Measurements from ENCODE around the gene GSTA1.
"Not testable (repeated sequence)": the region's sequence is repeated elsewhere in the genome, so short reads cannot be mapped to it uniquely, and the experiment has no call there.

The GSTA1 gene

DNA sequence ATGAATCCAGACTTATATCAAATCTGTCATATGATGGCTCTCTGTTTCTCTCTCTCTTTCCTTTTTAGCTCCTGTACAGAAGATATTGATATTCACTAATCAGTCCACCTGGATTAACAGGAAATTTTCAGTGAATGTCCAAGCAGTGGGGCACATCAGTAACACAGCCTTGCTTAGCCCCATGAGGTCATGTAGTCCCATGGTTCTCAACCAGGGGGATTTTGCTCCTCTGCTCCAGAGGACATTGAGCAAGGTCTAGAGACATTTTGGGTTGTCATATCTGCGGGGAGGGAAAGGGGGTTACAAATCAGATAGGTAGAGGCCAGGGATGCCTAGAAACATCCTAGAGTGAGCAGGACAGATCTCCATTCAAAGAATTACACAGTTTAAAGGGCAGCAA, 810 bp downstream of the GSTA1 start:
- no peak for DNase-seq

DNA sequence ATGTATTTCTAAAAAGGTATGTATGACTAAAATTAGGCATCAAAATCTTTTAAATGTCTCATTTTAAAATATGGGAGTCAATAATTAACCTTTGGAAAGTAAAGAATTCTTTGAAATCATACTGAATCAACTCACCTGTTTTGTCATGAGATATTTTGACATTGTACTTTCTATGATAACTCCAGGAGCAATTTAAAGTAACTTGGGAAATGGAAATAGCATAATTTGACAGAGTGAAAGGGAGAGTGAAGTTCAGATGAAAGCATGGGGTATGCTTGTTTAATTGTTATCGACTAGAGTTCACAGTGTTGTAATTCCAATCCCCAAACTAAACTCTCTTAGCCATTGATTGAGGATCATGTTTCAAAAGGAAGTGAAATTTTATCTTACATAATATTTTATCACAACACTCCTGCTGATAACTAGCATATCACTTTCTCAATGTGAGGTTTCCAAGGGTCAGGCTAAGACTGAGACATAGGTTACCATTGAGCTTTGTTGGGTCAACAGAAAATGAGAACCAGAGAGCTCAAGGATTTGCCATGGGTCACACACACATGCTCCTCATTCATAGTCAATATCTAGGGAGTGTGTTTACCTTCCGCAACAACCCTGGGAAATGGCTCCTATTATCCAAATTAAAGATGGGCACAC, 2.3 kb downstream of the GSTA1 start:
- DNase-seq = no peak

DNA sequence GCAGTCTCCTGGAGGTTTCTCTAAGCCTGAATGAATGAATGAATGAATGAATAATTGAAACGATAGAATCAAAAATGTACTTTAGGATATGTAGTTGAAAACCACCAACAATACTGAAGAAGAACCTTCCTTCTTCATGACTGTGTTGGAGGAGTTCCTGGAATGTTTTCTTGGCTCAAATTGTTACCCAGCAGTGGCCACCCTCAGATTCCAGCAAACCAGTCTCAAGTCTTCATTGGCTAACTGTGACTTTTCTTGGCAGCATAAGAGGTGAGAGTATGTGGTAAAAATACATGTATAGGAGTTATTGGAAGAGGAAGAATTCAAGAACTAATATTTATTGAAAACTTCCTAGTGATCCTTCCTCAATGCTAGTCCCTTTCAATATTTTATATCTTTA, 4.3 kb downstream of the GSTA1 start:
- not testable (repeated sequence) for DNase-seq

DNA sequence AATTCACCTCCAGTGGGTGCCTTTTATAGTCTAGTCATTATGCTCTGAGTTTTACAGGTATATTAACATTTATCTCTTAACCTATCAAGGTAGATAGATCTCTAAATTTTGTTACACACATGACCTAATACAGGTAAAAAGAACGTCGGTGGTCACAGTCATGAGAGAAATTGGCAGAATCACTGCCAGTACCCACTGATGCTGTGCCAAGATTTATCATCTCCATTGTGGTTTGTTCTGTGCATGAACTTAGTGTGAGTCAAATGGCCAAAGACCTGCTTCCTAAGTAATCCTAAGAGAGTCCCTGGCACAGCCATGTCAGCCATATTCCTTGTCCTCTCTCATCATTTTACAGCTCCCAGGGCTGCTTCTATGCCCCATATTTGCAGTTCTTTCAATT, 9.2 kb downstream of the GSTA1 start:
- not testable (repeated sequence) for DNase-seq

DNA sequence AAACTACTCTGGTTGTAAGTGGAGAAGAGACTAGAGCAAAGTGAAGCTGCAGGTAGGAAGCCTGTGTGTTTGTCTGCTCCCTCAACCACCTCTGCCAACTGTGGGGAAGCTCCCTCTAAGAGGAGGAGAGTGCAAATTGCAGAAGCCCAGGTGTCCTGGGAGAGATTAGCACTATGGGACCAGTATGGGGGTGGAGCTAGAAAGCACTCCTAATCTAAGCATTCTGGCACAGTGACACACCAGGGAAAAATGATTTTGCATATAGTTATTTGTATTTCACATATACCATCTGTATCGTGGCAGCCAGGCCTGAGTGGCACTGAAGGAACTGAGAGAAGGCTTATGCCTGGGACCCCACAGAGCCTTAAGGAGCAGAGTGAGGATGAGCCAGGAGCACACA, 12.8 kb downstream of the GSTA1 start:
- DNase-seq = no peak

DNA sequence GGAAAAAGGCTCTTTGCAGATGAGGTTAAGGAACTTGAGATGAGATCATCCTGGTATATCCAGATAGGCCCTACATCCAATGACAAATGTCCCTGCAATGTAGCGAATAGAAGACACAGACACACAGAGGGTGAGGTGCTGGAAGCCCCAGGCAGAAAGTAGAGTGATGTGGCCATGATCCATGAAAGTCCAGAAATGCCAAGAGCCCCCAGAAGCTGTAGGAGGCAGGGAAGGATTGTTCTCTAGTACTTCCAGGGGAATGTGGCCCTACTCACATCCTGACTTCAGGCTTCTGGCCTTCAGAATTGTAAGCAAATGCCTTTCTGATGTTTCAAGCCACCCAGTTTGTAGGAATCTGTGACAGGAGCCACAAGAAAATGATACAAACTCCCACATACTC, 14.0 kb downstream of the GSTA1 start:
- not testable (repeated sequence) for DNase-seq

DNA sequence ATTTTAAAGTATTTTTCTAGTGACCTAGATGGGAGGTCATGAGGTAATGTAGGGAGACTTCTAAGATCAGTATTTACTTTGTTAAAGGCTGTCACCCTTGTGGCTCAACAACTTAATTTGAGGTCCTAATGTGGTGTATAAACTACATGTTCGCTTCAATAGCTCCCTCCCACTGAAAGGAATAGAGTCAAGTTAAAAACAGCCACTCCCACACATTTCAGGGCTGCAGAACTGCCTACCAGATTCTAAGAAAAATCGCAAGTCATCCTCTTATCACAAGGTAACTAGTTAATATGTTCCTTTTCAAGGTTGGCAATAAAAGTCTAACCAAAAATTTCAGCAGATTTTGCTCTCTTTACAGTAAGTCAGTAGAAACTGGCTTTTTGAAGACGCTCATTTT, 15.1 kb downstream of the GSTA1 start:
- no peak for DNase-seq

DNA sequence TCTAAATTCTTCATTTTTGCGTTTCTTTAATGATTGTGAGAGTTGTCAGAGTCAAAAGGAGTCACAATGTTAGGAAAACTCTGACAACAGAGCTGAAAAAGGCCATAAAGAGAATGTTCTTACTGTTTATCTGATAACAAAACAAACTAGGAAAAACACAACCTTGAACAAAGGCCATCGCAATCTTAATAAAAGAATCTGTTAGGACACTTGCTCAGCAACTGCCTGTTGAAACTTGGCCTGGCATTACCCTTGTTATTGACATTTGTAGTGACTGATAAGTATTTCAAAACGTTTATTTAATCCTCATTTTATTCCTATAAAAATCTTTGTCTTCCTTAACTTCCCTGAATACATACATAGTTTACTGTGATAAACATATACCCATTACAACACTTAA, 15.7 kb downstream of the GSTA1 start:
- no peak for DNase-seq

DNA sequence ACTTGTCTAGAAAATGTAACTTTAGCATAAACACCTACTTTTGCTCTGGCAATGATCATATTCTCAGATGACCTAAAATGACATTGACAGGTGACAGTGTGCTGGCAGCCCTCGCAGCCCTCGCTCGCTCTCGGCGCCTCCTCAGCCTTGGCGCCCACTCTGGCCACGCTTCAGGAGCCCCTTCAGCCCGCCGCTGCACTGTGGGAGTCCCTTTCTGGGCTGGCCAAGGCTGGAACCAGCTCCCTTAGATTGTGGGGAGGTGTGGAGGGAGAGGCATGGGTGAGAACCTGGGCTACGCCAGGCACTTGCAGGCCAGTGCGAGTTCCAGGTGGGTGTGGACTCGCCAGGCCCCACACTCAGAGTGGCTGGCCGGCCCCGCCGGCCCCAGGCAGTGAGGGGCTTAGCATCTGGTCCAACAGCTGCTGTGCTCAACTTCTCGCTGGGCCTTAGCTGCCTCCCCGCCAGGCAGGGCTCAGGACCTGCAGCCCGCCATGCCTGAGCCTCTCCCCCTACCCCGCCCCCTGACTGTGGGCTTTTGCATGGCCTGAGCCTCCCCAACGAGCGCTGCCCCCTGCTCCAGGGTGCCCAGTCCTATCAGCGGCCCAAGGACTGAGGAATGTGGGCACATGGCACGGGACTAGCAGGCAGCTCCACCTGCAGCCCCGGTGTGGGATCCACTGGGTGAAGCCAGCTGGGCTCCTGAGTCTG, 17.2 kb downstream of the GSTA1 start:
- no peak for DNase-seq

DNA sequence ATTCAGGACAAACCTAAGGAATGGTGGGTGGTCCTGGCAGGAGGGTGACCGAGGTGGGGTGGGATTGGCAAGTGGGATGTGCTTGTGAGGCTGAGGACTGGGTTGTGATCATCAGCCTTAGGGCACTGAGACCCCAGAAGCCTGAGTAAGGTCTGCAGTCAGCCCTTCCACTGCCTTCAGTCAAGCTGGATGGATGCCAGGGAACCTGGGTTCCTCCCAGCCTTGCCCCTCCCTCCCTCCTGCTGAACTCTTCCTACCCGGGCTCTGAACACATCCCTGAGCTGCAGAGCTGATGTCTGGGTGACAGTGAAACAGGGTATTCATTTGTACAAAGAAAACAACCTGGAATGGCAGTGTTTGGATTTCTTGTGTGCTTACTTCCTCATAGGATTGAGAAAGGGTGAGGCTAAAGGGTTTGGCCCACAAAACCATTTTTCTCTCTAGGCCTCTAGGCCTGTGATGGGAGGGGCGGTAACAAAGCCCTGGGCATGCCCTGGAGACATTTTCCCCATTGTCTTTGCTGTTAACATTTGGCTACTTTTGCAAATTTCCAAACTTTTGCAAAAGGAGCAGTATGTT, 20.8 kb downstream of the GSTA1 start:
- DNase-seq = not testable (repeated sequence)

DNA sequence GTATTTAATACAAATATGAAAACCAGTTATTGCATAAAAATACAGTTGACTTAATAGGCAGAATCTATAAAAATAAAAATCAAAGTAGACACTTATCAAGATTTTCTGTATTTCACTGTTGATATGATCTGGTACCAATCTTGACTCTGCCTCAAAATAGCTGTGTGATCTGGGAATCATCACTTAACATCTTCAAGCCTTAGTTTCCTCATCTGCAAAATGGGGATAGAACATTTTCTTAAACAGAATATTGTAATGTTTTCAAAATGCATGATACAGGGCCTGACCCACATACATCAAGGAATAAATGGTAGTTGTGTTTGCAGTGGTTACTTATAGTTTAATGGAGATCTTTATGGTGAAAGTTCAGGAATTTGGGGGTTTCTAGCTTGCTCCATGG, 21.4 kb downstream of the GSTA1 start:
- not testable (repeated sequence) for DNase-seq

DNA sequence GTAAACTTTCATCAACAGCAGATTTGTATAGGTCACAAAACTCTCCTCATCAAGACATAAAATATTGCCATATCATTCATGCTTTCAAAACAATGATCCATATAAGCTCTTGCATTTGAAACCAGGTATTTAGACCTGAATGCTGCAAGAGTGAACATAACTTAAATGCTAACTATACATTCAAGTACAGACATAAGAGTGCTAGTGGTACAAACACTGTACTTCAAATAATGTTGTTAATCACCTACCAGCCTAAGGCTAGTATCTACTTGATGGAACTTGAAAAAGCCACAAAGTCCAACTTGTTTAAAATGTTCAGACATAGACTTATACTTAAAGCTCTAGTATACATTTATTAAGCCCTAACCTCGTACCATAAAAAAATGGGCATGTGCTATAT, 24.4 kb downstream of the GSTA1 start:
- no peak for DNase-seq

DNA sequence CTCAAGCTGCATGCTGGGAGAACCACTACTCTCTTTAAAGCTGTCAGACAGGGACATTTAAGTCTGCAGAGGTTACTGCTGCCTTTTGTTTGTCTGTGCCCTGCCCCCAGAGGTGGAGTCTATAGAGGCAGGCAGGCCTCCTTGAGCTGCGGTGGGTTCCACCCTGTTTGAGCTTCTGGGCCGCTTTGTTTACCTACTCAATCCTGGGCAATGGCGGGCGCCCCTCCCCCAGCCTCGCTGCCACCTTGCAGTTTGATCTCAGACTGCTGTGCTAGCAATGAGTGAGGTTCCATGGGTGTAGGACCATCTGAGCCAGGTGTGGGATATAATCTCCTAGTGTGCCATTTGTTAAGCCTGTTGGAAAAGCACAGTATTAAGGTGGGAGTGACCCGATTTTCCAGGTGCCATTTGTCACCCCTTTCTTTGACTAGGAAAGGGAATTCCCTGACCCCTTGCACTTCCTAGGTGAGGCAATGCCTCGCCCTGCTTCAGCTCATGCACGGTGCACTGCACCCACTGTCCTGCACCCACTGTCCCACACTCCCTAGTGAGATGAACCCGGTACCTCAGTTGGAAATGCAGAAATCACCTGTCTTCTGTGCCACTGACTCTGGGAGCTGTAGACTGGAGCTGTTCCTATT, 26.8 kb downstream of the GSTA1 start:
- not testable (repeated sequence) for DNase-seq

DNA sequence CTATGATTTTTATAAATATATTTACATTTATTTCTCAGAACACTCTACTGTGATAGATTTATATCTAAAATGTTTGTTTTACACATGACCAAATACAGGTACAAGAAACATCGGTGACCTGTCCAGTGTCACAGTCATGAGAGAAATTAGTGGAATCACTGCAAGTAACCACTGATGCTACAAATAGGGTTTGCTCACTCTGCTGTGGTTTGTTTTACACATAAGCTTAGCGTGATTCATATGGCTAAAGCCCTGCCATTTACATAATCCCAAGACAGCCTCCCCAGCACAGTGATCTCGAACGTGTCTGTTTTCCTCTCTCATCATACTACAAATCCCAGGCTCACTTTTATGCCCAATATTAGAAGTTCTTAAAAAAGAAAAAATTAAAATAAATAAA, 34.2 kb downstream of the GSTA1 start:
- not testable (repeated sequence) for DNase-seq

DNA sequence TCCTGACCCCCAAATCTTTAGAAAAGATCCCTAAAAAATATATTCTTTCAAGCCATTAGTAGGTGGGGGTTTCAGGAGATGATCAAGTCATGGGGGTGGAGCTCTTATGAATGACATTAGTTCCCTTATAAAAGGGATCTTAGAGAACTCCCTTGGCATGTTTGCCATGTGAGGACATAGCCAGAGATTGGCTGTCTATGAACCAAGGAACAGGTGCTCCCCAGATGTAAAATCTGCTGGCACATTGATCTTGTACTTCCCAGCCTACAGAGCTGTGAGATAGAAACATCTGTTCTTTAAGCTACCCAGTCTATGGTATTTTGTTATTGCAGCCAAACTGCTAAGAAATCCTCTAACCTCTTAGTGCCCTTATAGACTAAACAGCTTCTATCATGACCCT, 36.0 kb downstream of the GSTA1 start:
- DNase-seq = not testable (repeated sequence)

DNA sequence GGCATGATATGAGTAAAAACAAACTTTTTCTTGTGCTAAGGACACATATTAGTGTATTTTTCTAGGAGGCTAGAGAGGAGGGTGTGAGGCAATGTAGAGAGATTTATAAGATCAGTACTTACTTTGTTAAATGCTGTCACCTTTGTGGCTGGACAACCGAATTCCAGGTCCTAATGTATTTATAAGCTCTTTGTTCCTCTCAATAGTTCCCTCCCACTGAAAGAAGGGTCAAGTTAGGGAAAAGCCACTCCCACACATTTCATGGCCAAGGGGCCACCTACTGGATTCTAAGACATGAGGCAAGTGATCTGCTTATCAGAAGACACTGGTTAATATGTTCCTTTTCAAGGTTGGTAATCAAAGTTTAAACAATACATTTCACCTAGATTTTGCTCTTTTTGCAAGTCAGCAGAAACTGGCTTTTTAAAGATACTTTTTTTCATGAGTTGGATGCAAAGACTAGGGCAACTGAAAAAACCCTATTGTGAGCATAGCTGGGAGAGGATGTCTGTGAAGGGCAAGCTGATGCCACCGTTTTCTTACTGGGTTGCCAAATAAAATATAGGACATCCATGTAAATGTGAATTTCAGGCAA, 40.2 kb downstream of the GSTA1 start, which contains the start of gene GSTA2:
Gene GSTA2, minus strand, starts transcription at position 154 of the 595 bp plus-strand sequence. CDS start 5,528 bp downstream, outside the sequence.
- DNase-seq = not testable (repeated sequence)

DNA sequence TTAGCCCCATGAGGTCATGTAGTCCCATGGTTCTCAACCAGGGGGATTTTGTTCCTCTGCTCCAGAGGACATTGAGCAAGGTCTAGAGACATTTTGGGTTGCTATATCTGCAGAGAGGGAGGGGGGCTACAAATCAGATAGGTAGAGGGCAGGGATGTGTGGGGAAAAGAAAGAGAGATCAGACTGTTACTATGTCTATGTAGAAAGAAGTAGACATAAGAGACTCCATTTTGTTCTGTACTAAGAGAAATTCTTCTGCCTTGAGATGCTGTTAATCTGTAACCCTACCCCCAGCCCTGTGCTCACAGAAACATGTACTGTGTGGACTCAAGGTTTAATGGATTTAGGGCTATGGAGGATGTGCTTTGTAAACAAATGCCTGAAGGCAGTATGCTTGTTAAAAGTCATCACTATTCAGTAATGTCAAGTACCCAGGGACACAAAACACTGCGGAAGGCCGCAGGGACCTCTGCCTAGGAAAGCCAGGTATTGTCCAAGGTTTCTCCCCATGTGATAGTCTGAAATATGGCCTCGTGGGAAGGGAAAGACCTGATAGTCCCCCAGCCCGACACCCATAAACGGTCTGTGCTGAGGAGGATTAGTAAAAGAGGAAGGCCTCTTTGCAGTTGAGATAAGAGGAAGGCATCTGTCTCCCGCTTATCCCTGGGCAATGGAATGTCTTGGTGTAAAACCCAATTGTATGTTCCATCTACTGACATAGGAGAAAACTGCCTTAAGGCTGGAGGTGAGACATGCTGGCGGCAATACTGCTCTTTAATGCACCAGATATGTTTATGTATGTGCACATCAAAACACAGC, 41.7 kb downstream of the GSTA1 start:
- DNase-seq = not testable (repeated sequence)

DNA sequence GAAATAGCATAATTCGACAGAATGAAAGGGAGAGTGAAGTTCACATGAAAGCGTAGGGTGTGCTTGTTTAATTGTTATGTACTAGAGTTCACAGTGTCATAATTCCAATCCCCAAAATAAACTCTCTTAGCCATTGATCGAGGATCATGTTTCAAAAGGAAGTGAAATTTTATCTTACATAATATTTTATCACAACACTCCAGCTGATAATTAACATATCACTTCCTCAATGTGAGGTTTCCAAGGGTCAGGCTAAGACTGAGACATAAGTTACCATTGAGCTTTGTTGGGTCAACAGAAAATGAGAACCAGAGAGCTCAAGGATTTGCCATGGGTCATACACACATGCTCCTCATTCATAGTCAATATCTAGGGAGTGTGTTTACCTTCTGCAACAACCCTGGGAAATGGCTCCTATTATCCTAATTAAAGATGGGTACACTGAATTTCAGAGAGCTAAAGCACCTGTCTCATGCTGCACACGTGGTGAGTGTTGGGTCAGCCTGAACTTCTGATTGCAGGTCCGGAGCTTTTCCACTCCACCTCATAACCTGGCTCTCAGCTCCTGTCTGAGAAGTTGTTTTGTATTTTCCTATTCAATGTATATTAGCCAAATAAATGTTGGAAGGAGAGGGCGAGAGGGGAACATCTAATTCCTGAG, 43.4 kb downstream of the GSTA1 start:
- no peak for DNase-seq

DNA sequence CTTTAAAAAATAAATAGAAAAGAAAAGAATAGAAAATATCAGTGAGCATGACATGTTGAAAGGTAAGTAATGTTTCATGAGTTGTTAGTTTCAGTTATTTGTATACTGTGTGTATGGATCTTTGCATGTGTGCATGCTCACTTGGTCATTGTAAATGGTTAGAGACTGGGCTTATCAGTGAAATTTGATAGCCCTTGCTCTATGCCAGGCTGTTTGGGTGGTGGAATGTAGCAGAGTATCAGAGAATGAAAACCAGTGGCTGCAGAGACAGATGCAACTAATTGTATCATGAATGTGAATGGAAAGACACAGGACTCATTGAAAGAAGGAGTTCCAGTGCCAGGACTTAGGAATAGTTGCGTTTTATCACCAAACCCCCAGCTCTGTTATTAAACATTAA, 44.5 kb downstream of the GSTA1 start:
- no peak for DNase-seq

DNA sequence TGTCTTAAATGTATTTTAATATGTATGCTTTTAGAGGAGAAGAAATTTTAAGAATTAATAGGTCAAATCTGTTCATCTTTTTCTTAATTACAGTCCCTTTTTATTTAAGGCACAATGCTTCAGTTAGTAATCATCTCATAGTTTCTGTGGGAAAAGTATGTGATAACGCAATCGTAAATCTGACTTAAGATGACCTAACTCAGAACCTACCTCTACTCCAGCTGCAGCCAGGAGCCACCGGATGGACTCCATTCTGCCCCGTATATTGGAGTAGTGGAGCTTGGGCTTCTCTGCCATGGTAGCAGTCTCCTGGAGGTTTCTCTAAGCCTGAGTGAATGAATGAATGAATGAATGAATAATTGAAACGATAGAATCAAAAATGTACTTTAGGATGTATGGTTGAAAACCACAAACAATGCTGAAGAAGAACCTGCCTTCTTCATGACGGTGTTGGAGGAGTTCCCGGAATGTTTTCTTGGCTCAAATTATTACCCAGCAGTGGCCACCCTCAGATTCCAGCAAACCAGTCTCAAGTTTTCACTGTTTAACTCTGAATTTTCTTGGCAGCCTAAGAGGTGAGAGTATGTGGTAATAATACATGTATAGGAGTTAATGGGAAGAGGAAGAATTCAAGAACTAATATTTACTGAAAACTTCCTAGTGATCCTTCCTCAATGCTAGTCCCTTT, 45.8 kb downstream of the GSTA1 start:
- not testable (repeated sequence) for DNase-seq

DNA sequence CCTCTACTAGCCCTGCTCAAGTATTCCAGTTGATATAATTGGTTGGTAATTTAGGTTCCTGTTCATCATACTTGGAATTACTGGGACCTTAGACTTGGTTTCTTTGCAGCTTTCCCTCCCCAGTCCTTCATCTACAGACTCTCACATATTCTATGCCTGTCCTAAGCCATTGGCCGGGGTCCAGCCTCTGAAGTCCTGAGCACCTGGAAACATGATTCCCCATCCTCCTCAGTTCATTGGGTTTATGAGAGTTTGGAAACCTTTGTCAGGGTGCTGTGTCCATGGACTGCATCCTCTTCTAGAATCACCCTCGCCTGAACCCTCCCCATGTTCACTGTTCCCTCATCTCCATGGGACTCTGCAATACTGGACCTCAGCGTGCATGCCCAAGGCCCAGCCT, 49.2 kb downstream of the GSTA1 start:
- no peak for DNase-seq
